H9 (cell line): Measurements from ENCODE around the gene DIP2A. TPM values are rescaled to one million over a fixed set of nuclear protein-coding genes. Genes with fewer than 3 reads are reported as not detected.

Experiments
- DNase-seq: peaks from one replicate; pipeline ENCODE4 v3.0.0-alpha.2; 2017
- H2AFZ ChIP-seq: one replicate; pipeline ENCODE4 v1.6.1; 2013; ENCODE audit warnings: mild to moderate bottlenecking, low read length, control low read depth, moderate library complexity
- H2AK5ac ChIP-seq: 2 replicates; pipeline ENCODE4 v1.6.1; 2013; ENCODE audit warnings: low read length, control low read depth, mixed read lengths; ENCODE audit not compliant: insufficient read length
- H2BK120ac ChIP-seq: one replicate; pipeline ENCODE4 v1.6.1; 2013; ENCODE audit warnings: low read depth, mild to moderate bottlenecking, low read length, control low read depth, inconsistent platforms; ENCODE audit not compliant: poor library complexity, severe bottlenecking
- H2BK12ac ChIP-seq: 2 replicates; pipeline ENCODE4 v1.6.1; 2013; ENCODE audit warnings: low read length, control low read depth, mixed read lengths, low read depth; ENCODE audit not compliant: insufficient read length
- H2BK15ac ChIP-seq: 2 replicates; pipeline ENCODE4 v1.6.1; 2013; ENCODE audit warnings: low read depth, low read length, control low read depth
- H2BK20ac ChIP-seq: one replicate; pipeline ENCODE4 v1.6.1; 2013; ENCODE audit warnings: low read depth, mild to moderate bottlenecking, low read length, control low read depth, inconsistent platforms; ENCODE audit not compliant: poor library complexity, severe bottlenecking
- H2BK5ac ChIP-seq: 2 replicates; pipeline ENCODE4 v1.6.1; 2013; ENCODE audit warnings: low read length, control low read depth, mixed read lengths; ENCODE audit not compliant: insufficient read length
- H3K14ac ChIP-seq: 2 replicates; pipeline ENCODE4 v1.6.1; 2013; ENCODE audit warnings: low read length, control low read depth; ENCODE audit not compliant: insufficient read depth
- H3K18ac ChIP-seq: 2 replicates; pipeline ENCODE4 v1.6.1; 2013; ENCODE audit warnings: low read depth, mild to moderate bottlenecking, mixed read lengths, low read length, control low read depth; ENCODE audit not compliant: insufficient read length
- H3K23ac ChIP-seq: 2 replicates; pipeline ENCODE4 v1.6.1; 2013; ENCODE audit warnings: low read length, control low read depth, mixed read lengths, low read depth; ENCODE audit not compliant: insufficient read length
- H3K23me2 ChIP-seq: 2 replicates; pipeline ENCODE4 v1.6.1; 2013; ENCODE audit warnings: low read depth, mild to moderate bottlenecking, mixed read lengths, low read length, control low read depth; ENCODE audit not compliant: insufficient read length, poor library complexity, severe bottlenecking
- H3K27ac ChIP-seq: 2 replicates; pipeline ENCODE4 v1.5.1; 2013; ENCODE audit warnings: low read length, control low read depth, mixed read lengths, low read depth; ENCODE audit not compliant: insufficient read length
- H3K27me3 ChIP-seq: 2 replicates; pipeline ENCODE4 v1.6.1; 2013; ENCODE audit warnings: low read length, control low read depth, inconsistent platforms; ENCODE audit not compliant: insufficient read depth
- H3K4ac ChIP-seq: 2 replicates; pipeline ENCODE4 v1.6.1; 2013; ENCODE audit warnings: low read depth, mild to moderate bottlenecking, control low read depth, inconsistent platforms, low read length, moderate library complexity
- H3K4me1 ChIP-seq: 2 replicates; pipeline ENCODE4 v1.6.1; 2013; ENCODE audit warnings: low read length, control low read depth, inconsistent platforms; ENCODE audit not compliant: insufficient read depth
- H3K4me2 ChIP-seq: 2 replicates; pipeline ENCODE4 v1.6.1; 2013; ENCODE audit warnings: low read length, control low read depth, mixed read lengths; ENCODE audit not compliant: insufficient read length, insufficient read depth
- H3K56ac ChIP-seq: 2 replicates; pipeline ENCODE4 v1.6.1; 2013; ENCODE audit warnings: low read depth, mild to moderate bottlenecking, mixed read lengths, low read length, control low read depth; ENCODE audit not compliant: insufficient read length
- H3K79me1 ChIP-seq: 2 replicates; pipeline ENCODE4 v1.6.1; 2013; ENCODE audit warnings: low read depth, mild to moderate bottlenecking, moderate library complexity, low read length, control low read depth, inconsistent platforms; ENCODE audit not compliant: insufficient read depth, poor library complexity, severe bottlenecking
- H3K79me2 ChIP-seq: 2 replicates; pipeline ENCODE4 v1.6.1; 2013; ENCODE audit warnings: low read length, control low read depth, inconsistent platforms; ENCODE audit not compliant: insufficient read depth
- H3K9ac ChIP-seq: 2 replicates; pipeline ENCODE4 v1.6.1; 2013; ENCODE audit warnings: low read length, control low read depth, mixed read lengths; ENCODE audit not compliant: insufficient read length; ENCODE audit errors: extremely low read depth
- H3K9me3 ChIP-seq: one replicate; pipeline ENCODE4 v1.6.1; 2013; ENCODE audit warnings: low read depth, low read length, inconsistent platforms; ENCODE audit not compliant: control insufficient read depth
- H3T11ph ChIP-seq: one replicate; pipeline ENCODE4 v1.6.1; 2013; ENCODE audit warnings: mild to moderate bottlenecking, low read length, control low read depth, inconsistent platforms
- H4K20me1 ChIP-seq: one replicate; pipeline ENCODE4 v1.6.1; 2013; ENCODE audit not compliant: control insufficient read depth, insufficient read length, insufficient read depth
- H4K5ac ChIP-seq: 2 replicates; pipeline ENCODE4 v1.6.1; 2013; ENCODE audit warnings: low read depth, mild to moderate bottlenecking, mixed read lengths, low read length, control low read depth; ENCODE audit not compliant: insufficient read length
- H4K8ac ChIP-seq: replicated peaks from 2 replicates; pipeline ENCODE4 v1.6.1; 2013; ENCODE audit warnings: low read length, control low read depth, mixed read lengths, low read depth; ENCODE audit not compliant: insufficient read length
- H4K91ac ChIP-seq: 2 replicates; pipeline ENCODE4 v1.6.1; 2013; ENCODE audit warnings: low read depth, mild to moderate bottlenecking, moderate library complexity, mixed read lengths, low read length, control low read depth; ENCODE audit not compliant: insufficient read length
- H3K27ac Mint-ChIP-seq, 3 experiments: 2 replicates in 2 of 3; 3 replicates in 1 of 3; pipeline ENCODE4 v1.8.0; 2020 to 2021; ENCODE audit warnings: mixed read lengths in 3 of 3, mild to moderate bottlenecking in 1 of 3, moderate library complexity in 1 of 3
- H3K27me3 Mint-ChIP-seq: 2 replicates; pipeline ENCODE4 v1.8.0; 2021; ENCODE audit warnings: low read depth, mild to moderate bottlenecking, moderate library complexity, mixed read lengths
- H3K36me3 Mint-ChIP-seq, 3 experiments: 2 replicates in 2 of 3; 3 replicates in 1 of 3; pipeline ENCODE4 v1.8.0; 2020 to 2021; ENCODE audit warnings: low read depth in 3 of 3, mixed read lengths in 3 of 3; ENCODE audit not compliant: insufficient read depth in 1 of 3
- H3K4me1 Mint-ChIP-seq, 2 experiments: 2 replicates each; pipeline ENCODE4 v1.8.0; 2020; ENCODE audit warnings: mixed read lengths in 2 of 2
- H3K4me3 Mint-ChIP-seq, 2 experiments: 2 replicates in 1 of 2; 3 replicates in 1 of 2; pipeline ENCODE4 v1.8.0; 2020 to 2021; ENCODE audit warnings: mild to moderate bottlenecking in 2 of 2, mixed read lengths in 2 of 2, moderate library complexity in 1 of 2
- H3K9me3 Mint-ChIP-seq, 2 experiments: 2 replicates in 1 of 2; 3 replicates in 1 of 2; pipeline ENCODE4 v1.8.0; 2020; ENCODE audit warnings: mild to moderate bottlenecking in 2 of 2, mixed read lengths in 2 of 2, moderate library complexity in 1 of 2
- CTCF ChIP-seq: fragments of 200-600 bp; sonication (generic); conservative IDR thresholded peaks from 3 replicates; pipeline ENCODE4 v1.8.0; 2021; ENCODE audit warnings: antibody characterized with exemption, mild to moderate bottlenecking
- WGBS: extraction: QIAGEN DNeasy Blood & Tissue Kit; methylation state at CpG from one replicate; pipeline ENCODE4 v1.1.7; 2013; ENCODE audit warnings: missing lambda C conversion rate, low lambda C conversion rate, mixed read lengths; ENCODE audit not compliant: insufficient read length; ENCODE audit errors: extremely low coverage; 5-methylcytosine and 5-hydroxymethylcytosine counted together
- total RNA-seq: library from RNA; stranded (reverse); gene quantifications from 2 replicates; pipeline ENCODE4 v1.2.1, GENCODE V29; 2021

DIP2A gene
- total RNA-seq, 1 experiment from 2014 or later, result 25.2 TPM

GRCh38 chr21:46560568-46561444 lies 102.1 kb downstream of the DIP2A start:
- Histone ChIP-seq H3K27ac (no peak overlapping the region), H3K79me1 (no peaks in the 10 kb centered on the region), H3K4me1 (no peaks in the 10 kb centered on the region), H2BK12ac (no peak overlapping the region), H4K5ac (no peak overlapping the region), H3K27me3 (no peaks in the 10 kb centered on the region), H2BK120ac (no peak overlapping the region), H3K23ac (no peak overlapping the region), H3K9ac (no peak overlapping the region), H2BK15ac (no peak overlapping the region), H3K79me2 (0 out of 2 replicates have a peak, but pooled peaks cover under 1% of the 10 kb centered on the region), H2AFZ (no peak overlapping the region), H3K18ac (no peak overlapping the region), H3K56ac (no peak overlapping the region), H3K4me2 (no peak overlapping the region), H4K20me1 (no peaks in the 10 kb centered on the region), H3K9me3 (no peaks in the 10 kb centered on the region), H2BK5ac (no peak overlapping the region), H4K8ac (no peak overlapping the region), H2AK5ac (no peak overlapping the region), H3T11ph (no peak overlapping the region), H4K91ac (no peak overlapping the region), H3K23me2 (no peaks in the 10 kb centered on the region), H3K4ac (no peak overlapping the region), H3K14ac (no peak overlapping the region), H2BK20ac (no peak overlapping the region)
- H3K27ac Mint-ChIP-seq, result no peak overlapping the region
- no peaks in the 10 kb centered on the region; a peak in 1 of 5 replicates for H3K9me3 Mint-ChIP-seq
- H3K27me3 Mint-ChIP-seq, result no peaks in the 10 kb centered on the region
- TF ChIP-seq CTCF, result no peak
- no peaks in the 10 kb centered on the region for H3K4me1 Mint-ChIP-seq
- H3K4me3 Mint-ChIP-seq, result no peak overlapping the region
- no CpG with 5 or more reads among the region's 19 CpGs for WGBS
- no peak for DNase-seq
- peaks cover 15 to 59% (median 40%) of the 10 kb centered on the region in 3 experiments; a peak in 6 of 7 replicates for H3K36me3 Mint-ChIP-seq
